ENCODE results near the gene TCERG1.

TCERG1 gene

GRCh38 chr5:146457431-146457830, 10.3 kb downstream of the TCERG1 start:
- no peak for DNase-seq

- DNase-seq: no peak
Observed at GRCh38 chr5:146458894-146459293, 11.8 kb downstream of the TCERG1 start.

- no peak for DNase-seq
Observed at GRCh38 chr5:146461319-146461718, 14.2 kb downstream of the TCERG1 start.

GRCh38 chr5:146463446-146463845, 16.3 kb downstream of the TCERG1 start:
- DNase-seq: no peak

- DNase-seq: no peak
Observed at GRCh38 chr5:146466521-146467349, 19.6 kb downstream of the TCERG1 start.

GRCh38 chr5:146467760-146468159, 20.6 kb downstream of the TCERG1 start:
- no peak for DNase-seq

- no peak for DNase-seq
Observed at GRCh38 chr5:146474065-146474464, 26.9 kb downstream of the TCERG1 start.

GRCh38 chr5:146475190-146475780, 28.2 kb downstream of the TCERG1 start:
- DNase-seq: no peak

- DNase-seq: no peak
Observed at GRCh38 chr5:146475906-146476305, 28.8 kb downstream of the TCERG1 start.

- DNase-seq: no peak
Observed at GRCh38 chr5:146482775-146483174, 35.6 kb downstream of the TCERG1 start.

GRCh38 chr5:146484714-146485391, 37.7 kb downstream of the TCERG1 start:
- no peak for DNase-seq

GRCh38 chr5:146490089-146490843, 43.1 kb downstream of the TCERG1 start:
- no peak for DNase-seq

GRCh38 chr5:146494656-146495055, 47.5 kb downstream of the TCERG1 start:
- DNase-seq: no peak

- no peak for DNase-seq
Observed at GRCh38 chr5:146499680-146500079, 52.5 kb downstream of the TCERG1 start.

- no peak for DNase-seq
Observed at GRCh38 chr5:146507428-146507827, 60.3 kb downstream of the TCERG1 start.

GRCh38 chr5:146510559-146511125, 63.5 kb downstream of the TCERG1 start:
- no peak for DNase-seq

- DNase-seq: no peak
Observed at GRCh38 chr5:146513462-146513861, 66.3 kb downstream of the TCERG1 start.

- DNase-seq: no peak
Observed at GRCh38 chr5:146514575-146514974, 67.4 kb downstream of the TCERG1 start.

GRCh38 chr5:146515473-146516150, 68.5 kb downstream of the TCERG1 start:
- DNase-seq: no peak

- DNase-seq: no peak
Observed at GRCh38 chr5:146516151-146516475, 69.0 kb downstream of the TCERG1 start, which contains the start of gene GPR151. Gene GPR151 (minus strand): TSS chr5:146516190. CDS start chr5:146516113, 77 bp downstream.

- DNase-seq: no peak
Observed at GRCh38 chr5:146519554-146519953, 72.4 kb downstream of the TCERG1 start.

All from hypothalamus (tissue), 51 donors.